HUES6 (cell line): Measurements from ENCODE around the gene LRRC25.

Experiments used
- H3K27ac ChIP-seq: 2 replicates; pipeline ENCODE4 v1.7.0; 2013; ENCODE audit warnings: low read depth, mild to moderate bottlenecking, low read length, inconsistent platforms
- H3K27me3 ChIP-seq: 2 replicates; pipeline ENCODE4 v1.6.1; 2013; ENCODE audit warnings: low read length; ENCODE audit not compliant: control insufficient read depth, insufficient read depth
- H3K36me3 ChIP-seq: 2 replicates; pipeline ENCODE4 v1.6.1; 2013; ENCODE audit warnings: low read length; ENCODE audit not compliant: control insufficient read depth, insufficient read depth
- H3K4me1 ChIP-seq: 2 replicates; pipeline ENCODE4 v1.6.1; 2013; ENCODE audit warnings: low read length; ENCODE audit not compliant: control insufficient read depth, insufficient read depth
- H3K4me3 ChIP-seq: 2 replicates; pipeline ENCODE4 v1.5.1; 2013; ENCODE audit warnings: low read depth, low read length
- H3K9ac ChIP-seq: one replicate; pipeline ENCODE4 v1.6.1; 2013; ENCODE audit warnings: mild to moderate bottlenecking, low read length
- H3K9me3 ChIP-seq: 2 replicates; pipeline ENCODE4 v1.6.1; 2013; ENCODE audit warnings: low read depth, low read length; ENCODE audit not compliant: control insufficient read depth, insufficient read depth

The LRRC25 gene

DNA sequence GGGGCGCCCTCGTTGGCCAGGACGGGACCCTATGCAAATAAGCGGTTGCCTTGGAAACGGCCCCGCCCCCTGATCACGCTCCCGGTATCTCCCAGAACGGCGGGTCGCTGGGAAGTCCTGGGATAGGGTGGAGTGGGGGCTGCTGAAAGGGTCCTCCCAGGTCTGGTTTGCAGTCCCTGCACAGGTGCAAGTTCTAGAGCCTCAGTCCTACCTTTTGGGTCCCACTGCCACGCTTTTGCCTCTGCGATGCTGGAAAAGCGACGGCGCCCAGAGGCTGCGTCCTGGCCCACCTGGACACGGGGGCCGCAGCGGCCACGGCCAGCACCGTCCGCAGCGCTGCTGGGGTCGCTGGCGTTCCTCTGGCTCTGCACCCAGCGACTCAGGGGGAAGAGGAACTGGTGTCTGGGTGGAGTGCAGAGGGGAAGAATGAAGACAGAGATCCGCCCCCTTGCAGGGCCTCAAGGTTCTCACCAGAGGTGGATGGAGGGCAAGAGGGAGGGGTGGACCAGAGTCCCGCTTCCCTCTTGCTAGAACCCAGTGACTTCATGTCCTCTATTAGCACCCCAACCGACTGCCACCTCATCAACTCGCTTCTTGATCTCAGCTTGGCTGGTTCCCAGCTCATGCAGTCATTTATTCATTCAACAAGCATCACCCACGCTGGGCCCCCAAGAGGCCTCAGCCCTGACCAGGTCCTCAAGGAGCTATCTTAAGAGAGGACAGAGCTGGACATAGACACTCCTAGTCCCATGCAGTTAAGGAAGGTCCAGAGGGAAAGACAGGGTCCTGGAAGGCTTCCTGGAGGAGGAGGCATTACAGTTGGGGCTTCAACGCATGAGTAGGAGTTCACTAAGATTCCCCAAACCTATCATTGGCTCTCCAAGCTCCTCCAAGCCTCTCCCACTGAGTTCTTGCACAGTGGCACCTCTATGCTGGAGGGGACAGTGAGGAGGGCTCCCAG, at the start of gene LRRC25:
Gene LRRC25 (minus strand): TSS at position 381 of the 961 bp plus-strand sequence. CDS start 659 bp downstream, outside the sequence.
- Histone ChIP-seq H3K9ac (no peak within 1 kb of the TSS), H3K9me3 (no peaks in the 10 kb centered on the region), H3K36me3 (no peaks in the 10 kb centered on the region), H3K27ac (no peak within 1 kb of the TSS), H3K4me1 (peaks cover 6% of the 10 kb centered on the region; the same call in 1 of the 2 replicates), H3K4me3 (0 out of 2 replicates have a peak within 1 kb of the TSS, but pooled peaks have one; percentile 12), H3K27me3 (no peaks in the 10 kb centered on the region)

GRCh38 chr19:18446811-18447359, 49.5 kb upstream of the LRRC25 start:
- H3K36me3 ChIP-seq = peaks cover 62% of the 10 kb centered on the region

DNA sequence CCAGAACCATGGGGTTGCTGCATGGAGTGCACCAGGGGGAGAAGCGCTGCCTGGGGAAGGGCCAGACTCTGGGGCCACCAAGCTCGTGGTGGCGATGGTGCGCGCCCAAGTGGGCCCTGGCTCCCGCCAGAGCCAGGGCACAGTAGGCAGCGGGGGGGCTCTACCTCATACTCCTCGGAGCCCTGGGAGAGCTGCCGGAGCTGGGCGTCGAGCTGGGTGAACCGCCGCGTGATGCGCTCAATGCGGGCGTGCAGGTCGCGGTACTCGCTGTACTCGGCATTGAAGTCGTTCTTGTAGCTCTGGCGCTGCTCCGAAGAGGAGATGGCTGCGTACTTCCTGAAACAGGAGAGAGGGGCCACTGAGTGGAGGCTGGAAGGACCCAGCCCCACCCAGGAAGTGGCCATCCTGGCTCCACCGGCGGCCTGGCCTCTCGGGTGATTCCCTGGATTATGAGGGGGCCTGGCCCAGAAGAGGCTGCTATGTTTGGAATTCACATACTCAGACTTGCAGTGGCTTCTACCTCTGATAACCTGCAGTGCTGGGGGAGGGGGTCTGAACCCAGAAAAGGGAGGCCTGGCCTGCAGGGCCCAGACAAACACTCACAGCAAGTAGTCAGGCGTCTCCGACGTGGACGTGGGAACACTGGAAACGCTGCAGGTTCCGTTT, 48.9 kb upstream of the LRRC25 start:
- peaks cover 4% of the 10 kb centered on the region for H3K4me1 ChIP-seq
- no peak overlapping the region for H3K9ac ChIP-seq
- H3K4me3 ChIP-seq = no peak overlapping the region
- H3K27ac ChIP-seq = no peak overlapping the region
- no peaks in the 10 kb centered on the region for H3K27me3 ChIP-seq
- no peaks in the 10 kb centered on the region for H3K9me3 ChIP-seq
- peaks cover 61% of the 10 kb centered on the region for H3K36me3 ChIP-seq

More at GRCh38 chr19:18446811-18447359, 49.5 kb upstream of the LRRC25 start:
- Histone ChIP-seq H3K9ac (no peak overlapping the region), H3K4me1 (peaks cover 4% of the 10 kb centered on the region), H3K27me3 (no peaks in the 10 kb centered on the region), H3K9me3 (no peaks in the 10 kb centered on the region), H3K27ac (no peak overlapping the region), H3K4me3 (no peak overlapping the region)

- H3K36me3 ChIP-seq = peaks cover 54% of the 10 kb centered on the region
- no peak overlapping the region for H3K27ac ChIP-seq
- no peak overlapping the region for H3K4me3 ChIP-seq
- no peak overlapping the region for H3K9ac ChIP-seq
- no peaks in the 10 kb centered on the region; the same call in 1 of the 2 replicates for H3K4me1 ChIP-seq
- H3K9me3 ChIP-seq = no peaks in the 10 kb centered on the region
- H3K27me3 ChIP-seq = no peaks in the 10 kb centered on the region
Measured at GRCh38 chr19:18445262-18445948, 48.0 kb upstream of the LRRC25 start.

GRCh38 chr19:18444513-18444912, 47.1 kb upstream of the LRRC25 start:
- Histone ChIP-seq H3K27ac (no peak overlapping the region), H3K9ac (no peak overlapping the region), H3K4me1 (peaks cover 8% of the 10 kb centered on the region), H3K4me3 (no peak overlapping the region), H3K36me3 (peaks cover 45% of the 10 kb centered on the region), H3K9me3 (no peaks in the 10 kb centered on the region), H3K27me3 (no peaks in the 10 kb centered on the region)

DNA sequence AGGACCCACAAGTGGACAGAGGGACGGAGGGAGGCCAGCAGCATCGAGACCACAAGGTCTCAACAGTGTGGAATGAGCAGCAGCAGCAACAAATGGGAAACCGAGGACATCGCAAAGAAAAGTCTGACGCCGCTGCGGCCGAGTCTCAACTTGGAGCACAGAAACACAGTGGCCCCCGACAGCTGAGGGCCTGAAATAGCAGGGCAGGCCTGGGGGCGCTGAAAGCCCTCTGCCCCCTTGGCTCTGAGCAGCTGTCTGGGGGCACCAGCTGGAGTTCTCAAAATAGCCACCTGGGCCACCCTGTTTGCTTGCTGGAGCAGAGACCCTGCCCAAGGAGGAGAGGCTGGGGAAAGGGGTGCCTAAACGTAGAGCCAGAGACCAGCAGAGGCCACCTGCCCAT, 46.4 kb upstream of the LRRC25 start:
- H3K9me3 ChIP-seq = no peaks in the 10 kb centered on the region
- H3K27me3 ChIP-seq = no peaks in the 10 kb centered on the region
- peaks cover 14% of the 10 kb centered on the region for H3K4me1 ChIP-seq
- peaks cover 38% of the 10 kb centered on the region for H3K36me3 ChIP-seq
- no peak overlapping the region for H3K4me3 ChIP-seq
- H3K9ac ChIP-seq = no peak overlapping the region
- no peak overlapping the region for H3K27ac ChIP-seq

DNA sequence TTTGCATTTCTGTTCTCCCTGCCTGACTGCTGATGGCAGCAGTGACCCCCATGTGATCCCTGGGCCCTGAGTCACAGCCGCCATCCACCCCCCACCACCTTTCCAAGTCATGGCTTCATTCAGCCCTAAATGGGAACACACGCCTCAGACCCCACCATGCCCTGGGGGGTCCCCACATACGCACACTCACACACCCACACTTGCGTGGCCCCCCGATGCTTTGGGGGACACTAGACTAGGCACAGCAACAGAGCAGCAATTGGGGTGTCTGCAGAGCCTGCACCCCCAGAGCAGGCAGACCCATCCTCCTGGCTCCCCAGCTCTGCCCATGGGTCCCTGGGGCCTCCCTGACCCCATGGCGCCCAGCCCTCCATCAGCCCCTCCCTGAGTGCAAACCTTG, 46.0 kb upstream of the LRRC25 start:
- H3K27ac ChIP-seq = no peak overlapping the region
- H3K4me3 ChIP-seq = no peak overlapping the region
- H3K4me1 ChIP-seq = peaks cover 19% of the 10 kb centered on the region
- H3K27me3 ChIP-seq = no peaks in the 10 kb centered on the region
- no peaks in the 10 kb centered on the region for H3K9me3 ChIP-seq
- H3K9ac ChIP-seq = no peak overlapping the region
- peaks cover 35% of the 10 kb centered on the region for H3K36me3 ChIP-seq

GRCh38 chr19:18442941-18443340, 45.5 kb upstream of the LRRC25 start:
- no peaks in the 10 kb centered on the region for H3K9me3 ChIP-seq
- peaks cover 31% of the 10 kb centered on the region for H3K36me3 ChIP-seq

DNA sequence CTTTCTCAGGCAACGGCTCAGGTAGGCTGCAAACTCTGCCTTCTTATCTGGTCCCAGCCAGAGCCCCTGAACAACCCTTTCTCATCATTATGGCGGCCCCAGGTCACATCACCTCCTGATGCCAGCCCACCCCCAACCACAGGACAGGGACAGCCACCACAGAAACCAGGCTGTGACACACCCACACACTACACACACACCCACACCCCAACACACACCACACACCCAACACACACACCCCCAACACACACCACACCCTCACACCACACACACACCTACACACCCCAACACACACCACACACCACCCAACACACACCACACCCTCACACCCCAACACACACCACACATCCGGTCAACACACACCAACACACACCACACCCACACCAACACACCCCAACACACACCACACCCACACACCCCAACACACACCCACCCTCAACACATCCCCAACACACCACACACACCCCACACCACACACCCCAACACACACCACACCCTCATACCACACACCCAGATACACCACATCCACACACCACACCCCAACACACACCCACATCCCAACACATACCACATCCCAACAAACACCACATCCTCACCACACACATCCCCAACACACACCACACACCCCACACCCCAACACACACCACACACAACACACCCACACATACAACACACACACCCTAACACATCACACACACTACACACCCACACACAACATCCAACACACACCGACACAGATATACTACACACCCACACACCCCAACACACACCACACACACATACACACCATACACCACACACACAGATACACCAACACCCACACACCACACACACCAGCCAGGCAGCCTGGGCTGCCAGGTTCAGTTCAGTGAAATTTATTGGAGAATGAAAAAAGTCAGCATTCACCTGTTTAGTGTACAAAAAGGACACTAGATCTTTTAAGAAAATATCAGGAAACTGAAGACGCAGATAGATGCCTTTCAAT, 44.7 kb upstream of the LRRC25 start:
- Histone ChIP-seq H3K36me3 (peaks cover 28% of the 10 kb centered on the region), H3K4me1 (peaks cover 22% of the 10 kb centered on the region), H3K27me3 (no peaks in the 10 kb centered on the region), H3K27ac (no peak overlapping the region), H3K9me3 (no peaks in the 10 kb centered on the region), H3K9ac (no peak overlapping the region), H3K4me3 (no peak overlapping the region)

More at GRCh38 chr19:18442941-18443340, 45.5 kb upstream of the LRRC25 start:
- H3K27ac ChIP-seq = no peak overlapping the region
- H3K27me3 ChIP-seq = no peaks in the 10 kb centered on the region
- H3K4me3 ChIP-seq = no peak overlapping the region
- H3K4me1 ChIP-seq = peaks cover 22% of the 10 kb centered on the region
- no peak overlapping the region for H3K9ac ChIP-seq
